Measurements from ENCODE around the gene SLIT3.

The SLIT3 gene

GRCh38 chr5:169104937-169105494 lies 195.9 kb downstream of the SLIT3 start:
- DNase-seq (ENCODE audit: low spot score): no peak

GRCh38 chr5:169103586-169104181 lies 197.3 kb downstream of the SLIT3 start:
- DNase-seq (ENCODE audit: low spot score): no peak

- DNase-seq (ENCODE audit: low spot score): no peak
These were observed 199.0 kb downstream of the SLIT3 start for GRCh38 chr5:169101966-169102365.

GRCh38 chr5:169100735-169101075 lies 200.2 kb downstream of the SLIT3 start:
- DNase-seq (ENCODE audit: low spot score): no peak

DNA sequence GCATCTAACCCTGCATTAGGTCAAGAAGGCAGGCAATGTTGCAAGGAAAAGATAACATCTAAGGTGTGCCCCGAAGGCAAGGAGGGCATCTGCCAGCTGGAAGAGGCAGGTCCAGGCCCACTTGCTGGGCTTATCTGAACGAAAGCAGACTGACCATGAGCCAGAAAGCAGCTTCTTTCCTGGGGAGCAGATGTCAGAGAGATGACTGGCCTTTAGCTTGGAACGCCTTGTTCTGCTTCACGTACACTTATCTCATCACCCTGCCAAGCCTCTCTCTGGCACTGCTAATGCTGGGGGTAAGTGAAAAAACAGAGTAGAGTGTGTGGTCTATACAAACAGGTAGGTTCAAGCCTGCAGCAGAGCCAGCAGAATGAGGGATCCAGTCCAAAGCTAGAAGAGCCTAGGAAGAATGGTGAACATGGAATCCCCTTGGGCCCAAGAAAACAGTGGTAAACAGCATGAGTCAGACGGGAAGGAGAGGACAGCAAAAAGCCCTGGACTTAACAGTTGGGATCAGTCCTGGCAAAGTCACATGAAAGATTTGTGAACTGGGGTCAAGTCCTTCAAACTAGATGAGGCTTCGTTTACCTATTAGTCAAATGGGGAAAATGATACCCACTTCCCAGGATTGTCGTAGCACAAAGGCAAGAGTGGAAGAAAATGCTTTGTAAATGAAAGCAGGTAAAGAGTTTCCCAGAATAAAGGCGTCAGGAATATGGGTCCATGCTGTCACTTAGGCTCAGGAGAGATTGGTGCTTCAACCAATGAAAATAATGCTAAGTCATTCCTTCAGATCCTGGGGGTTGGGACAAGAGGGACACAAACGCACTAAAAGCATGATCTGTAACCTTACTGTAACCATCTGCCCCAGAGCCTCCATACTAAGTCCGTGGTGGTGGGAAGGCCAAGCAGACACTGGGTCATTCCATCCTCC lies 200.9 kb downstream of the SLIT3 start:
- DNase-seq (ENCODE audit: low spot score): no peak

- DNase-seq (ENCODE audit: low spot score): no peak
These were observed 202.4 kb downstream of the SLIT3 start for GRCh38 chr5:169098331-169099121.

GRCh38 chr5:169097374-169098326 lies 203.3 kb downstream of the SLIT3 start:
- DNase-seq (ENCODE audit: low spot score): no peak

GRCh38 chr5:169095976-169096375 lies 205.0 kb downstream of the SLIT3 start:
- DNase-seq (ENCODE audit: low spot score): no peak

- DNase-seq (ENCODE audit: low spot score): no peak
These were observed 205.5 kb downstream of the SLIT3 start for GRCh38 chr5:169095410-169095960.

- no peak for DNase-seq (ENCODE audit: low spot score)
These were observed 206.1 kb downstream of the SLIT3 start for GRCh38 chr5:169094586-169095409.

DNA sequence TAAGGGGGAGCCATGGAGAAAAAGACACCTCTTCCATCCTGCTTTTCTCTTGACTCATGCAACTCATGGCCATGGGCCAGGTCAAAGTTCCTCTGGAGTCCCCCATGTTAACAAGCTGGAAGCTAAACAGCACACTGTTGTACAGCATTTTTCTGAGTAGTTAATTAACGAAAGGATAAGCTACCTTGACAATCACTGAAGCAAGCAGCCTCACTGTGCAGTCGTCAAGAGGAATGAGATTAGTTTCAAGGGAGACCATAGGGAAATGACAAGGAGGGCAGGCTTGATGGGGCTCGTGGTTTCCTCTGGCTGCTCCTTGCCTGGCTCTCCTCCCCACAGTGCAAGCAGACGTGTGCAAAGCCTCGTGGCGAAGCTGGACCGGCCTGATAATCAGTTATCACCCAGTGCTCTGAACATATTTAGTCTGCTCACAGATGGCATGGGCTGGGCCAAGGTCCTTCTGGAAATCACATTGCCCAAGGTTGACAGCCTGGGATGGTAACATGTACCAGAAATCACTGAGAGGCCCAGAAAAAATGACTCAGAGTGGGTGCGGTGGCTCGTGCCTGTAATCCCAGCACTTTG lies 209.5 kb downstream of the SLIT3 start:
- no peak for DNase-seq (ENCODE audit: low spot score)

GRCh38 chr5:169089343-169089742 lies 211.6 kb downstream of the SLIT3 start:
- DNase-seq (ENCODE audit: low spot score): no peak

- no peak for DNase-seq (ENCODE audit: low spot score)
These were observed 212.8 kb downstream of the SLIT3 start for GRCh38 chr5:169088028-169088725.

DNA sequence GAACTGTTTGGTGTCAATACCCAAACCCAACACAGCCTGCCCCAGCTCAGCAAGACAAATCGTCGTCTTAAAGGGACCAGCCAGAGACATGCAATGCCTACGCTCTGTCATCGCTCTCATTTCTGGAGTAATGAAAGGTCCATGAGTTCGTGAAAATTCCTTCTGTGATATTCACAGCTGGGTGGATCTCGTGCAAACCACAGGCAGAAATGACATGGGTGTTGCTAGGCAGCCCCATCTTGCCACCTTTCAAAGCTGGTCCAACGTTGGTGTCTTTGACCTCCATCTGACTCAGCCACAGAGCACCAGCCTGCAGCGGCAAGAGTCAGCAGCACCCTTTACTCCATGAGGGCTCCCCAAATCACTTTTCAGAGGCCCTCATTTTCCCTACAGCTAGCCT lies 215.3 kb downstream of the SLIT3 start:
- no peak for DNase-seq (ENCODE audit: low spot score)

DNA sequence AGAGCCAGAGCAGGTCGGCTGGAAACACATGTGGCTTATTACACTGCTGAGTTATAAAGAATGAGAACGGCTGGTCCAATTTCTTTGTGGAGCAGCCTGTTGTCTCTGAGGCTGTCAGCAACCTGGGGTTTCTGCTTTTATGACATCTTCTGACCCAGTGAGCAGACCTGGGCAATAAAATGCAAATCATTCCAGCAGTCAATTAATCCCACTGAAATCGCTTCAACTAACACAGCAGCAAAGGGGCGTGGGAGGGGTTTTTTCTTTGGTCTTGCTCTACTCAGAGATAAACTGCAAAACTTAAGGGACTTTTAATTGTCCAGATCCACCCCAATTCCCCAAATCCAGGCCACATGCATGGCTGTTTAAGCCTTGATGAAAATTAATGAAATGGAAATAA lies 215.7 kb downstream of the SLIT3 start:
- no peak for DNase-seq (ENCODE audit: low spot score)

- no peak for DNase-seq (ENCODE audit: low spot score)
These were observed 216.2 kb downstream of the SLIT3 start for GRCh38 chr5:169084775-169085174.

GRCh38 chr5:169083394-169084018 lies 217.4 kb downstream of the SLIT3 start:
- no peak for DNase-seq (ENCODE audit: low spot score)

DNA sequence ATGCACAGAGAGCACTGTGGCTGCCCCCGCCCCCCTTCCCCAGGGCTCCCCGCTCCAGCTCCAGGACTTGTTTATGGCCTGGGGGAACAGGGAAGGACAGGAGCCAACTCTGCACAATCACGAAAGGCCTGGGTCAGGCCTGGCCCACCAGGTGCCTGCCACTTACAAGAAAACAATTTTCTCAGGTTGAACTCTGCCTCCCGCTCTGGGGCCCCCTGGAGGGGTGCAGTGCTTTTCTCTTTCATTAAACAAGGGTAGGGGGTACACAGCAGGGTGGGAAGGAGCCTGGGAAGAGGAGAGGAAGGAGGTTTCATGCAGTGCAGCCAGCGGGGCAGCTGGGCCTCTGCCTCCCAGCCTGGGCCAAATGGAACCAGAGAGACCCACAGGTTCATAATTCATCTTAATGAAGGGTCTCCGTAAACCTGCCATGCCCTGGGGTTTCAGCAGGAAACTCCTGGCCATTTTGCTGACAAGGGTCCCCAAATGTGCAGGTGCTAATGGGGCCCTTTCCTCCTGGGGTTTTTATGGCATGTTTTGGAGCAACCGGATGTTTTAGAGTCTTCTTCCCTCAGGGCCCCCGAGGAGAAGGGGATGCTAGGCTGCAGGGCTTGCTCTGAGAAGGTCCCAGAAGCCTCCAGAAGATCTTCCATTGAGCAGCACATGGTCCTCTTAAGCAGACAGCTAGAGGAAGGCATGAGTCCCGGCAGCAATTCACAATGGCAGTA lies 219.8 kb downstream of the SLIT3 start:
- DNase-seq (ENCODE audit: low spot score): no peak

Data from CD4-positive, alpha-beta T cell treated with Interleukin-2 at 100 ng/mL for 4 hours (primary cell).